Measurements from ENCODE around the gene BLMH.

The BLMH gene, protein sequence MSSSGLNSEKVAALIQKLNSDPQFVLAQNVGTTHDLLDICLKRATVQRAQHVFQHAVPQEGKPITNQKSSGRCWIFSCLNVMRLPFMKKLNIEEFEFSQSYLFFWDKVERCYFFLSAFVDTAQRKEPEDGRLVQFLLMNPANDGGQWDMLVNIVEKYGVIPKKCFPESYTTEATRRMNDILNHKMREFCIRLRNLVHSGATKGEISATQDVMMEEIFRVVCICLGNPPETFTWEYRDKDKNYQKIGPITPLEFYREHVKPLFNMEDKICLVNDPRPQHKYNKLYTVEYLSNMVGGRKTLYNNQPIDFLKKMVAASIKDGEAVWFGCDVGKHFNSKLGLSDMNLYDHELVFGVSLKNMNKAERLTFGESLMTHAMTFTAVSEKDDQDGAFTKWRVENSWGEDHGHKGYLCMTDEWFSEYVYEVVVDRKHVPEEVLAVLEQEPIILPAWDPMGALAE

DNA sequence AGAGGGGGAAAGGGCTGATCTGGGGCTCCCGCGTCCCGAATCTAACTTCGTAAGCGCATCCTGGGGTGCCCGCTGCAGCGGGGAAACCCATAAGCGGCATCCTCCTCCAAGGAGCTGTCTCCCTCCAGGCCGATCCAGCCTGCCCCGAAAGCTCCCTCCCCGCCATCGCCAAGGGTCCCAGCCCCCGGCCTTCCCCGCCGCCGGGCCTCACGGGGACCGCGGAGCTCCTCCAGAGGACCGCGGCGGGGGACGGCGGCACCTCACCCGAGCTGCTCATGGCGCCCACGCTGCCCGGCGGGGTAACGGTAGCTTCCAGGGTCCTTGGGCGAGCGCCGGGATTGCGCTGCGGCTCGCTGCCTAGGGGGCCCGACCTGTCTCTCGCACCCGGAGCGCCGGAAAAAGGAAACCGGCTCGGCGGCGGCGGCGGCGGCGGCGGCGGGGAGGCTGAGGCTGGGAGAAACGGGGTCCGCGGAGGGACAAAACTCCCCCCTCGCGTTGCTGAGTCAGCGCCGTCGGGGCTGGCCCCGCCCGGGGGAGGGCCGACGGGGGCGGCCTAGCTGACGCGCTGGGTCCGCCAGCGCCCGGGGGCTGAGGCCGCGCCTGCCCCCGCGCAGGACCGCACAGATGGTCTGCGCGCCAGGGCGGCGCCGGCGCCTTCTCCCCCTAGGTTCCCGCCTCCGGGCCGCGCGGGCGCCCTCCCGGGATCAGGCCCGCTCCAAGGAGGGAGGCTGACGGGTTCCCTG, at the start of gene BLMH:
Gene BLMH, minus strand, starts transcription at position 402 of the 743 bp plus-strand sequence. Its CDS starts 125 bp downstream, at position 277.
- peak; percentile 40 for DNase-seq (ENCODE audit: low read depth, low spot score)

DNA sequence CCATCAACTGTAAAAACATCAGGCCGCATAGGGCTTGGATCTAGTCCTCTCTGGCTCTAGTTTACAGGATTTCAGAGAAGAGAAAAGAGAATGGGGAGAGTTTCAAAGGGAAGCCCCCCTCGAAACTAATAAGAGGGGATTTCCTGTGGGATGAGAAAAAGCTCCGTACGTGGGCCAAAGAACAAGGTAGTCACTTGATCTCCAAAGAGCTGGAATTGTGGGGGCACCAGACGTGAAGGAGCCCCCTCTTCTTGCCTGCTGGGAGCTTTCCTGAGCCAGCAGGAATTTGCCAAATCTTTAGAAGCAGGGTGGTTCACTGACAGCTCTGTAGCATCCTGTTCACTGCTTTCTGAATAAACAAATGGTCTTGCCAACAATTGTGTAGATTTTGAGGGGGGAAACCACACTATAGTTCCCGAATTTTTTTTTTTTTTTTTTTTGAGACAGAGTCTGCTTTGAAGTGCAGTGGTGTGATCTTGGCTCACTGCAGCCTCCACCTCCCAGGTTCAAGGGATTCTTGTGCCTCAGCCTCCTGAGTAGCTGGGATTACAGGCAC, 49.1 kb upstream of the BLMH start:
- peak; percentile 72 for DNase-seq (ENCODE audit: low read depth, low spot score)

DNA sequence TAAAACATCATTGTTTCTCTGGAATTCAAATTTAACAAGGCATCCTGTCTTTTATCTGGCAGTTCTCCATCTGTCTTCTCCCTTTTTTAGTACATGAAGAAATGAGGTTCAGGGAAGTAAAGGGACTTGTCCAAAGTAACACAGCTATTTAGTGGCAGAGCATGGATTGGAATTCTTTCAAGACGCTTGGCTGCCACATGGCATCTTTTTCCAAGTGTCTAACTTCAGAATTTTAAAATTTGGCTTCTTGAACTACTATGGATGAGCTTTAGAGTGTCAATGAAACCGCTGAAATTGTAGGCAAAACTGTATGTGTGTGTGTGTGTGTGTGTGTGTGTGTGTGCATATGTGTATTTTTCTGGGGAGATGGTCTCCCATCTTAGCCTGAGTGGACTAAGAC, 47.3 kb upstream of the BLMH start:
- no peak for DNase-seq (ENCODE audit: low read depth, low spot score)

DNA sequence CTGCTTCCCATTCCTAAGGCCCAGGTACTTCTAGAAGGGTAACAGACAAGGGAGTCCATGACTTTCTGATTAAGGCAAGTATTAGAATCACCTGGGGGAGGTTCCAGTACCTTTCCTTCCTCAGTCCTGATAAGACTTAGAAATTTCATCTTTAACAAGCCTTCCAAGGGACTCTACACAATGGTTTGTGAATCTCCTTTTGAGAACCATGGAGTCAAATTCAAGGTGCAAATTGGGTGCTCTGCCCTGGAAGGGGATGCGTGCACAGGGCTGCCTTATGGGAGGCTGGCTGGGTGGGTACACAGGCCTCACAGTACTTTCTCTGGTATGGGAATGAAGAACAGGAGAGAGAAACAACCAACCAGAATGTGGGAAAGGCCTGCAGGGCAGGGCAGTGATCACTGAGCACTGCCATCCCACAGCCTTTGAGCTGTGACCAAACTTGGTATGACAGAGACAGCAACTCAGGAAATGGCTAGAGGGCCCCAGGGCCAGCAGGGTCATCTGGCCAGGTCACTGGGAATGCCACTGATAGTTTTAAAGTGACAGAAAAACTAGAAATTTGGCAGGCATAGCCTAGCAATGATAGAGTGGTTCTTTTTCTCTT, 45.8 kb upstream of the BLMH start:
- no peak for DNase-seq (ENCODE audit: low read depth, low spot score)

DNA sequence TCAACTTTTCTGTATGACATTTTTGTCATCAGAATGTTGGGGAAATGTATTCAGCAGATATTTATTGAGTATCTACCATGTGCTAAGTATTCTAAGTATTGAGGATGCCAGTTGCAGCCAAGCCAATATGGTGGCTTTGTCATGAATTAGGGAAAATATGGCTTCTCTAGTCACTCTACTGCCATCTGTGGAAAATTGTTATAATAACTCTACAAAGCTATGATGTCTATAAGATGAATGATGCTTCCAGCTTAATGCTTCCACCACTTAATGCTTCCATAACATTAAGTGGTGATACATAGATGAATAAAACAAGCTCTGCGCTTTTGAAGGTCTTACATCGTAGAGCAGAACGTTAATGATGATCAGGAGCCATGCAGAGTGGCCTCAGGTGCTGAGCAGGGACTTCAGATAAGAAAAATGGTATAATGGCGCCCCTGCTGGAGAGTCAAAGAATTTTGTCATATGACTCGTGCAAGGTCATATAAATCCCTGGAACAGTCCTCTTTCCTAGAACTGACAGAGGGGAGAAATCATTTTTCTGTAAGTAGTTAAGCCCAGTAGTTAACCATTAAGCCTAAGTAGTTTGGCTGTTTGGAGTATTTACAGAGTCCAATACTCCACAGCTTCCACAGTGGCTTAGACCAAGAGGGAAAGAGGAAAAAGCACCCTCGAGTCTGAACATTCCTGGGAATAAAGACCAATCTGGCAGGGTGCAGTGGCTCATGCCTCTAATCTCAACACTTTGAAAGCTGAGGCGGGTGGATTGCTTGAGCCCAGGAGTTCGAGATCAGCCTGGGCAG, 44.8 kb upstream of the BLMH start:
- DNase-seq (ENCODE audit: low read depth, low spot score) = no peak

DNA sequence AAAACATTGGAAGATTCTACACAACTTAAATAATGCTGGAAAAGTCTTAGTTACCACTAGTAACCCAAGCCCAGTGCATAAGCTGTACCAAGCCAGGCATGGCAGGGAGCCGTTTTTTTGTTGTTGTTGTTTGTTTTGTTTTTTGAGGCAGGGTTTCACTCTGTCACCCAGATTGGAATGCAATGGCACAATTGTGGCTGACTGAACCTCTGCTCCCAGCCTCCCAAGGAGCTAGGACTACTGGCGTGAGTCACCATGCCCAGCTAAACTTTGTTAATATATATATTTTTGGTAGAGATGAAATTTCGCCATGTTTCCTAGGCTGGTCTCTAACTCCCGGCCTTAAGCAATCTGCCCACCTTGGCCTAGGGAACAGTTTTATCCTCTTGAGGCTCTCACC, 42.7 kb upstream of the BLMH start:
- DNase-seq (ENCODE audit: low read depth, low spot score) = no peak

DNA sequence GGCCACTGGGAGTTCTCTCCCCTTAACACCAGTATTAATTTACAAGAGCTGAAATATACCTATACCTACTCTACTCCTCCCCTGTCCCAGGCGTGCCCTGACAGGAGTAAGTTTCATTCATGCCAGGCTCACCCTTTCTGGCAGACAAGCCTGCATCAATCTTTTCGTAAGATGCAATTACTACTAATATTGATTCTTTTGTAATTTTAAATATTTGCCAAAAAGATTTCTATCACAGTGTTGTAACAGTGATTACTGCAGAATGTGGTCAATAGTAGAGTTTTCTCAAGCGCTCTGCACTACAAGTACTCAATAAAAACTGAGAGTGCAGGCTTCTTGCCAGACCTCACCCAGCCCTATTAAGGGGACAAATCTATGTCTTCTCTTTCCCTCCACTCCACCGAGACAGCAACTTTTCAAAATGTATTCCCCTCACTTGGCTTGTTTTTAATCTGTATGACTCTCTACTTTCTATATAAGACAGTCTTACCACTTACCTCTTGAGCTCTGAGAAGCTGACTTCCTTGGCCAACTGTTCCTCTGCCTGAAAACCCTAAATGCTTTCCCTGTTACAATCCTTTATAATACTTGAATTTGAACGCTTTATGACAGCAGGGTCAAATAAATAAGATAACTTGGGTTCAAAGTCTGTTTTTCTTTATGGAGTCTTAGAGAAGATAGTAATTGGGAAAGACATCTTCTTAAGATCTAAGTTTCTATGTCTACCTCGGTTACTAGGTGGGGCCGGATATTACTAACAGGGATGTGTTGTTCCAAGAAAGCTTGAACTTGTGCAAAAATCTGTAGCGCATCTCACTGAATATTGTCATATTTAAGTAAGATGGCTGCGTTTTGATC, 42.0 kb upstream of the BLMH start, which contains the start of gene TMIGD1:
Gene TMIGD1, minus strand, starts transcription at position 555 of the 858 bp plus-strand sequence. CDS start 1,924 bp downstream, outside the sequence.
- no peak for DNase-seq (ENCODE audit: low read depth, low spot score)

DNA sequence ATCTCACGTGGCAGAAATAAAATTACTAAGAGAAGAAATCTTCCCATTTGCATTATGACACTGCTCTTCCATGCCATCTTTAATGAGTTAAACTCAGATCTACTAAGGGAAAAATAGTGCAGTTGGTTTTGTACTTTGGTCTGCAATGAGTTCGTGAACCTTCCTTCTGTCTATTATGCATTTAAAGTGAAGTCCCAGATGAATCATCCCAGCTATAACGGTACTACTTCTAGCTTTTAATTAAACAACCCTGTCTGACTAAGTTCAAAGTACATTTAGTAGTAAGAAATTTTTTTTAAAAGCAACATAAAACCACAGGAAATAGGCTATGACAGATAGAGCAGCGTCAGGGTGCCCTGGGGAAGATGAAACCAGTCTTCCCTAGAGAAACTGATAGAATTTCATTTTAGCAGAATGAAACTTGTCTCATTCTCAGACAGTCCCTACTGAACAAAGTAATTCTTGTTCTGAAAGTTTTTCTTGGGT, 40.4 kb upstream of the BLMH start:
- no peak for DNase-seq (ENCODE audit: low read depth, low spot score)

DNA sequence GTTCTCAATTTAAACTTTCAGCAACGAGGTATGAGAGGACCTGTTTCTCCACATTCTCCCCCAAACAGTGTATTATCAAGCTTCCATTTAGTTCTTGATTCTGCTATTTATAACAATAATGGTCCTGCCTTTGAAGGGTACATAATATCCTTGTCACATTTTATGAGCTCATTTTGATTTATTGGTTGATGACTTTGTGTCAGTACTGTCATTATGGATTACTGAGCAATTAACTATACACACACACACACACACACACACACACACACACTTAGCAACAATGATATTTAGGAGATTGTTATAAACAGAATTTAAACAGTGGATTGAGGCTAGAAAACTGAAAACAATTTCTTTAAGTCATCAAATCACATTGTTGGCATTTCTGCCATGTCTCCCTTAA, 35.1 kb upstream of the BLMH start:
- no peak for DNase-seq (ENCODE audit: low read depth, low spot score)

DNA sequence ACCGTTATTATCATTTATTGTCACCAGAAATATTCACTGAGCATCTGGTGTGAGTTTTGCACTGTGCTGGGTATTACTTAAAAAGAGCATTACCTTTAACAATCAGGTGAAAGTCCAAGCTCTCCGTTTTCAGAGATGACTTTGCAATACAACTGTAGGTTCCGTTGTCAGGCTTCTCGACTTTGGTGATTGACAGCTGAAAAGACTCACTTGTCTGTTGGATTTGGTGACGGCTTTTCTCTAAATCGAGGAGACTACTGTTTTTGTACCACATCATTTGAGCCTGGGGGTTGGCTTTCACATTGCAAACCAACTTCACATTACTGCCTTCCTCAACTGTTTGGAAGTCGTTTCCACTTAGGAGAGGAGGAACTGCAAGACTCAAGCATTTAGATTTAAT, 33.0 kb upstream of the BLMH start:
- no peak for DNase-seq (ENCODE audit: low read depth, low spot score)

DNA sequence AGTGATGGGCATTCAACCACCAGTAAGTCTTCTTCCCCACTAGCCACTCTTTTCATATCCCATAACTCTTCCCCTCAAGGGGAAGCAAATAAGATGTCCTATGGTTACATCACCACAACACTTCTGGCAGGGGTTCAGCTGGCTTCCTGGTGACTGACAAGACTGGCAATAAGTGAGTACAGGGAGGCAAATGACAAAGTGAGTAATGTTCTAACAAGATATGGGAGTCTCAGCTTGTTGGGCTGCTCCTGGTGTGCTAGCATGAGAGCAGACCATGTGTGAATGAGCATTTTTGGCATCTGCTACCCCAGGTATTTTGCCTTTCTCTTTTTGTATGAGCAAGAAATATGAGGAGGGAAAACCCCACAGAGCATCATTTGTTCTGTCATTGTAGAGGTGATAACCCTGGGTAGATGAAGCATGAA, 32.2 kb upstream of the BLMH start:
- DNase-seq (ENCODE audit: low read depth, low spot score) = no peak

DNA sequence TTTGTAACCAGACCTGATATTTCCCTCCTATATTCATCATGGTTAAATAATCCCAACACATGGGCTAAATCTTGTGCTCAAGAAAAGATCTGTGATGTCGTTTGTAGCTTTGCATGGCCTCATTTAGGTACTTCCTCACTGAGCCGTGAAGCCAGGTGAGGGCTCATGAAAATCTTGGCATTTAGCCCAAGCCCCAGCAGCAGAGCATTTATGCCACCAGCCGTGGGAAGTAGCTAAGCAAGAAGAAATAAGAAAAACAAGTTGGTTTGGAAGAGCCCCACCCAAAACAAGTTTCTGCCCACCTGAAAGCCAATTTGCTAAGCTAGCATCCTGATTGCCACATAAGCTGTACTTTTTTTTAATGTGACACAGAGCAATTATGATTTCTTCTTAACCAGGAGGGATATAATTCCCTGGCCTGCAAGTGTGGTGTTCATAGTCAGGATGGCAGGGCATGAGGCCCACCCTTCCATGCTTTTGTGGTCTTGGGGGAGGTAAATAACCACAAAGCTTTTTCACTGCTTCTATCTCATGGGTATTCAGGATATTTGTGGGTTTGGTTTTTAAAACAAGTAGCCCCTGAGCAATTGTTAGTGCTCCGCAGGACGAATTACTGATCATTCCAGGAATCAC, 31.6 kb upstream of the BLMH start:
- DNase-seq (ENCODE audit: low read depth, low spot score) = no peak

DNA sequence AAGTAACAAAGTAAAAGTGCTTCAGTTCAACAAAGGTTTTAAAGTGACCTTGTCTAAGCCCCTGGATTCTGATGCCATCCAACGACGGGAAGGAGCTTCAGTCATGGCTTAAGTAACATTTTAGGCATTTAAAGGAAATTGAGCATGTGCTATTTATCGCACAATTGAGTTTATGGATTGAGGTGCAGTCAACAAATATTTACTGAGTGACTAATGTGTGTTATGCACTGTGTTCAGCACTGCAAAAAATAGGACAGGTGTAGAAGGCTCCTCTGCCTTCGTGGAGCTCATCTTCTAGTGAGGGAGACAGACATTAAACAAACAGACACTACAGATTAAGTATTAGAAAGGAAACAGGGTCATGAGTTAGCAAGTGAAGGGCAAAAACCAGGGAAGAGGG, 29.6 kb upstream of the BLMH start:
- DNase-seq (ENCODE audit: low read depth, low spot score) = no peak

DNA sequence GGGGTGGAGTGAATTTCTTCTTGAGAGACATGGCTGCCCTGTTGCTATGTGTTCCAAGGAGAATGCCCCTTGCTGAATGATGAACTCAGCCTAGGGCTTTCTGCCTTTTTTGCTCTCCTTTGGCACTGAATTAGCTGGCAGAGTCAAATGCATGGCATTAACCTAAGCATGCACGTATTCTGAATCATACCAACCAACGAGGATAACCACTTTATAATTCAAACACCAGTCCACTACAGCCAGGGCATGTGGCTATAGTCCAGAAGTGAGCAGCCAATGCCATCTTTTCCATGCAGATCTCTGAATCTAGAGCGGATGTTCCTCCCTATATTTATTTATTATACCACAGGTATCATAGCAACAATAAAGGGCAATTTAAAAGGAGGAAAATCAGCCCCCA, 26.4 kb upstream of the BLMH start:
- no peak for DNase-seq (ENCODE audit: low read depth, low spot score)

DNA sequence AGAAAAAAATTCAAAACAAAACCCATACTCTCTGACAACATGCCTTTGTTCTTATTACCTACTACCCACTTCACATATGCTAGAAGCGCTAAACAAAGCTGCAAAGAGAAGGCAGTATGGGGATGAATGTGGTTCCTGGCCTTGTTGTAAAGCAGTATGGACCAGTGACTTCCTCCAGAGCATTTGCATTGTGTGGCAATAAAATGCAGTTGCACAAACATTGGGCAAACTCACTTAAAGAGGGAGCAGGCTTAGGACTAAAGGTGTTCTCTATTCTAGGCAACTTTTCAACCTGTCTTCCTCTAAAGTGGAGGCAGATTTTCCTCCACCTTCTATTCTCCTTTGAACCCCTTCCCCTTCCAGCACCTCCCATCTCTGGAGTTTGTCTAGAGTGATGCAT, 25.0 kb upstream of the BLMH start:
- DNase-seq (ENCODE audit: low read depth, low spot score) = no peak

DNA sequence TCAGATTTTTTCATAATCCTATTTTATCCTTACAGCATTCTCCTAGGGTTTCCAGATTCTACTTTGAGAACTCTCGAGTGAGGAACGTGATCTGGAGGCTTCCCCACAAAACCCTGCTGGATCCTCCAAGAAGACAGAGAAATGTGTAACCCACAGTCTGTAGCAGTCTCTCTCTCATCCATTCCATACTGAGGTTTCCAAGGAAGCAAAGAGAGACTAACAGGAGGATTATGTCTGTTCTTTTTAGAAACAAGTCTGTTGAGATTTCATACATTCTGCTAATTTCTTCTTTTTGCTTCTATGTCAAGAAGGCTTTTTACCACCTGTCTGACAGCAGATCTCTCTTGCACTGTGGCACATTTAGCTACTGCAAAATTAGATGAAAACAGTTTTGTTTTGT, 23.4 kb upstream of the BLMH start:
- DNase-seq (ENCODE audit: low read depth, low spot score) = no peak

DNA sequence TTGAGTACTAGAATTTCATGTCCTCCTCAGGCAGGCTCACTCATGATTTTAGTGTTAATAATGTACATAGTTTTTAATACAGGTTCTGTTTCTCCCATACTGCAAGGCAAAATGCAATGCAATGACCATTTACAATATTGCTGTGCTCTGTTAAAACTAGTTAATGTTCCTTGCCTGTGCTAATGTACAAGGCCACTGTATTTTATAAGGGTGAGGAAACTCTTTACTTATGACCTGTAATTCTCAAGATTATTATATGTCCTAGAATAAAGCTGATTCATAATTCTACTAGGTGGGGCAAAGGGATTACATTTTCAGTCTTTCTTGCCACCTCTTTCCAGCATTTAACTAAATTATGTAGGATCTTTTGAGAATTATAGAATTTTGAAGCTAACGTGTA, 22.7 kb upstream of the BLMH start:
- no peak for DNase-seq (ENCODE audit: low read depth, low spot score)

DNA sequence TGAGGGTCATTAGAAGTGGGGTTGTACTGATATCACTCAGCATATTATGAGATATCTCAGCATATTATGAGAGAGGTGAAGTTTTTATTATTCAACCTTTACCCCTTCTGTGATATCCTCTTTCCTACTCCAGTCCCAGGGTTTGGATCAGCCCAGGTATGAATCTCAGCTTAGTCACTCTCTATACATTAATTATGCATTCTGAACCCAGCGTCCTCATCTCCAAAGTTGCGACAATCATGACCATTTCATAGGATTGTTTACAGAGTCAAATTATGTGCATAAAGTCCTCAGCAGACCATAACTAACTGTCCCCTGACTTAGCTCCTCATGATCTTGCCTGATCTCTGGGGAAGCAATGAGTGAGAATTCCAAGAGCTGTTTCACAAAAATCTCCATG, 20.5 kb upstream of the BLMH start:
- no peak for DNase-seq (ENCODE audit: low read depth, low spot score)

DNA sequence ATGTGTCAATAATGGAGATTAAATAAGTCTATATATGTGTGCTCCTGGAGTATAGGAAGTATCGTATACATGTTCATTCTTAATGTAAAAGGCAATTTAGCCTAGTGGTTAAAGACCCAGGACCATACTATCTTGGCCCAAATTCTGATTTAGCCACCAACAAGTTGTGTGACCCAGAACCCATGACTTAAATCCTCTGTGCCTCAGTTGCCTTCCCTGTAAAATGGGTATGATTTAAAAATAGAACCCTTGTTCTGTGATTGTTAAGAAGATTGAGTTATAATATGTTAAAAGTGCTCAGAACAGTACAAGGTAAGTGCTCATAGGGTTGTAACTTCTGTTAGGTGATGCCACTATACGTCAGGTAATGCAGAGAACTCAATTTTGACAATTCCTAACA, 18.8 kb upstream of the BLMH start:
- DNase-seq (ENCODE audit: low read depth, low spot score) = no peak

DNA sequence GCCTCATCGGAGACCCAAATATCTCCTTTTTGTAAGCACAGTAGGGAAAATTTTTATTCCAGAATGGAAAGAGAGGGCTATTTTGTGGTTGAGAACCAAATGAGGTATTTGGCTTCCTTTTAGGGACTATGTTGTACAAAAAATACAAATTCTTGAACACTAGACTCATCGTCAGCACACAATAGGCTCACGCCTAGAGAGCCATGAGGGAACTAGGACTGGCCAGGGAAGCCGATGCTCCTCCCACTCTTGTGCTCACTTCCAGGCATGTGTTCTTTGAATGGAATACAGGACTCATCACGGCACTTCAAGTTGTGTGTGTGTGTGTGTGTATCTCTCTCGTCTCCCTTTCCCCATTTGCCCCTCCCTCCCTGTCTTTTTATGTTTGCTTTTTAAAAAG, 17.8 kb upstream of the BLMH start:
- DNase-seq (ENCODE audit: low read depth, low spot score) = no peak
